ENCODE measurements around the gene VPS16.

The VPS16 gene

GRCh38 chr20:2816583-2817340 is 23.8 kb upstream of the VPS16 start:
- Histone ChIP-seq H3K27ac (no peak overlapping the region), H3K4me3 (no peak overlapping the region), H3K36me3 (no peaks in the 10 kb centered on the region), H3K9me3 (peaks cover 0 to 10% (median 5%) of the 10 kb centered on the region in 3 donors), H3K27me3 (peaks cover 0 to 63% of the 10 kb centered on the region in 2 donors), H3K4me1 (peaks cover 0 to 18% (median 13%) of the 10 kb centered on the region in 4 donors)
- intact Hi-C loops (cut with DNase I; ENCODE audit: low total_unique reads), result no loop called here
- no peak for TF ChIP-seq CTCF (IDR thresholded peaks at IDR 0.05)
- peak in 1 of 2 donors; percentile 51 for DNase-seq

GRCh38 chr20:2817341-2817726 is 23.2 kb upstream of the VPS16 start:
- H3K27me3 ChIP-seq, result peaks cover 0 to 63% of the 10 kb centered on the region in 2 donors
- intact Hi-C loops (cut with DNase I; ENCODE audit: low total_unique reads), result no loop called here
- H3K36me3 ChIP-seq, result no peaks in the 10 kb centered on the region
- H3K4me1 ChIP-seq, result peaks cover 0 to 22% (median 13%) of the 10 kb centered on the region in 4 donors
- H3K27ac ChIP-seq, result no peak overlapping the region
- TF ChIP-seq CTCF (IDR thresholded peaks at IDR 0.05), result no peak
- DNase-seq, result no peak
- no peak overlapping the region for H3K4me3 ChIP-seq
- H3K9me3 ChIP-seq, result peaks cover 0 to 5% (median 0%) of the 10 kb centered on the region in 3 donors

- Histone ChIP-seq H3K27me3 (peaks cover 0 to 62% of the 10 kb centered on the region in 2 donors), H3K4me1 (peaks cover 0 to 22% (median 13%) of the 10 kb centered on the region in 4 donors), H3K4me3 (no peak overlapping the region), H3K36me3 (no peaks in the 10 kb centered on the region), H3K27ac (no peak overlapping the region), H3K9me3 (no peaks in the 10 kb centered on the region)
- TF ChIP-seq CTCF (IDR thresholded peaks at IDR 0.05), result no peak
- intact Hi-C loops (cut with DNase I; ENCODE audit: low total_unique reads), result no loop called here
- DNase-seq, result peak in 1 of 2 donors; percentile 32
Observed at GRCh38 chr20:2817891-2818595, 22.5 kb upstream of the VPS16 start.

GRCh38 chr20:2820084-2820895 is 20.3 kb upstream of the VPS16 start:
- no peak for TF ChIP-seq CTCF (IDR thresholded peaks at IDR 0.05)
- intact Hi-C loops (cut with DNase I; ENCODE audit: low total_unique reads), result no loop called here
- H3K27ac ChIP-seq, result no peak overlapping the region
- H3K4me1 ChIP-seq, result peaks cover 0 to 22% (median 13%) of the 10 kb centered on the region in 4 donors
- no peaks in the 10 kb centered on the region for H3K9me3 ChIP-seq
- peaks cover 0 to 57% of the 10 kb centered on the region in 2 donors for H3K27me3 ChIP-seq
- H3K36me3 ChIP-seq, result no peaks in the 10 kb centered on the region
- H3K4me3 ChIP-seq, result no peak overlapping the region
- no peak for DNase-seq
